DMS53 (cell line): ENCODE measurements around the gene CREG1.
A peak's percentile ranks its signal among the peaks of the same experiment; 100 is the strongest.

Experiments
- DNase-seq: peaks from one replicate; lab custom pipeline; 2025; lab: John Stamatoyannopoulos, UW

Gene CREG1

DNA sequence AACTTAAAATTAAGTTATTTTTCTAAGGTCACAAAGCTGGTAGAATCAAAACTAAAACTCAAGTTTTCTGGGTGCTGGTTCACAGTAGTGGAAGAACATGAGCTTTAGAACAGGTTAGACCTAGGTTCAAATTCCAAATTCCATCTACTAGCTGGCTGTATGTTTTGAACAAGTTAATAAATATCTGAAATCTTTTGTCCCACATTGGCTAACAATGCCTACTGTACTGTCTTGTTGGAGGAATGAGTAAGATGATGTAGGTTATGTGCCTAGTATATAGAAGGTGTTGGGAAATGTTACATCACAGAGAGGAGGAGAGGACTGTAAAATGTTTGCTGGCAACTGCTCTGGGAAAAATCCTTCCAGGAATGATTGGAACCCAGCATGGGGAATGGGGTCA is 21.2 kb downstream of the CREG1 start:
- DNase-seq = no peak

DNA sequence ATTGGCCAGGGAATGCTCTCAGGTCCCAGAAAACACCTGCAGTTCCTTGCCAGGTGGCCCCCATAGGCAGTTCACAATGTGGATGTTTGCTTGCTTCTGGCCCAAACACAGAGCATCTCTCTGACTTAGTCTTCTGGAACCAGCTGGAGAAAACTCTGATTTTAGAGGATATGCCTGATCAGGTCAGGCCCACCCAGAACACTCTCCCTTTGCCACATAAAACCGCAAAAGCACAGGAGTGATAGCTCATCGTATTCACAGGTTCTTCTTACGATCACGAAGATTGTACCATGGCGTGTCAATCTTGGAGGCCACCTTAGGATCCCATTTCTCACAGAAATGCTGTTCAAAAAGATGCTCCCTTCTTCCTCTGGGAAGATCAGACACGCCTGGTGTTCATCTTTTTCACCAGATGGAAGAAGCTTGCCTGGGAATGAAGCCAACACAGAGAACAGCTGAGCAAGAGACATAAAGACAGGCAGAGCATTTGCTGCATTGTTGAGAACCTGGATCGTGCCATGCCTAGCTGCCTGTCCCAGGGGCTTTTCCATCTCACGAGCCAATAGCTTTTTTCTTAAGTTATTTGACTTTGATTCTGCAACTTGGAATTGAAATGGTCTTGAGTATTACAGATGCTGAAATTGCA is 23.6 kb downstream of the CREG1 start:
- no peak for DNase-seq

DNA sequence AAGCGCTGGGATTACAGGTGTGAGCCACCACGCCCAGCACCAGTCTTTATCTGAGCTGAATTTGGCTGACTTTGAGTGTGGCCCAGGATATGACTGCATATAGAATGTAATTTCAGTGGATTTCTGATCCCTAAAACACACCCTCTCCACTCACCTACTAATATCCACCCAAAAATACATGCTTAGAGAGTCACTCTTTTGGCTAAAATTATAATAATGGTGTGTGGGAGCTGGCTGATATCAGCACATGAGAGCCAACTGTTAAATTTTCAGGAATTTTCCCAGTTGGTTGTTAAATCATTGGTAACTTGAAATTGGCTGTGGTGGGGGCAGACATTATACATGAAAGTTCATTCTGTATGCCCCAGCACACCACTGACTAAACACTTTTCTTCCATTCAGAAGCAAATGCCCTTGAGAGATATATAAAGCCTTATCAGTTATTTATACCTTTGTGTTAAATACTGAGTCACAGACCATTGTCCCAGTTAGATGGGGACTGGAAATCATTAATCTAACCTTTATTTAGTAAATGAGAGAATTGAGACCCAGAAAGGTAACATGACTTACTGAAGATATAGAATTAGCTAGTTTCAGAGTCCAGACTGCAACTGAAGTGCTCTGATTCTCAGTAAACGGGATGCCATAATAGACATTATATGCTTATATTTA is 25.4 kb downstream of the CREG1 start:
- no peak for DNase-seq

DNA sequence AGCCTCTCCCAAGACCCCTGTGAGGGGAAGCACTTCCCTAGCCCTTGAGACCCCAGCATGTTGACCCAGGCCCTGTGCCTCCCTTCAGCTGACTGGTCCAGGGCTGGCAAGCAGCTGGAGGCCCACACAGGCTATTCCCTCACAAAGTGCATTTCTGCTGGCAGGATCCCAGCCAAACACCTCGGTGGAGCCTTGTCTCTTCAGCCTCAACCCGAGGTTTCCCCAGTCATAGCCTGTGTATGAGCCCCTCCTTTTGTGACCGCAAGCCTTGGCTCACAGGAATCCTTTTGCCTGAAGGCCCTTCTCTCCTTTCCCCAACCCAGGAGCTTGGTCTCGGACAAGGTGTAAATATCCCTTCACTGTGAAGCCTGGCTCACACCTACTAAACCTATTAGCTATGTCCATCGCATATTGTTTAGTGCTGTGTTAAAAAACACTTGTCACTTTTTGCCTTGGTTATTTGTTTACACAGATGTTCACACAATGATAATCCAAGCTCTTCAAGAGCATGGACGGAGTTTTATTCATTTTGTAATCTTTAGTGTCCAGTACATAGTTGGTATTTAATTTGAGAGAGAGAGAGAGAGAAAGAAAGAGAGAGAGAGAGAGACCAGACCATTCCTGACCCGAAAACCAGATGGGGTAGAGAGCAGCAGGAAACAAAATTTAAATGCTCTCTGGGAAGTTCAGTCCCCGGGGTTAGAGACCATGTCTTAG is 26.7 kb downstream of the CREG1 start:
- peak; percentile 61 for DNase-seq

DNA sequence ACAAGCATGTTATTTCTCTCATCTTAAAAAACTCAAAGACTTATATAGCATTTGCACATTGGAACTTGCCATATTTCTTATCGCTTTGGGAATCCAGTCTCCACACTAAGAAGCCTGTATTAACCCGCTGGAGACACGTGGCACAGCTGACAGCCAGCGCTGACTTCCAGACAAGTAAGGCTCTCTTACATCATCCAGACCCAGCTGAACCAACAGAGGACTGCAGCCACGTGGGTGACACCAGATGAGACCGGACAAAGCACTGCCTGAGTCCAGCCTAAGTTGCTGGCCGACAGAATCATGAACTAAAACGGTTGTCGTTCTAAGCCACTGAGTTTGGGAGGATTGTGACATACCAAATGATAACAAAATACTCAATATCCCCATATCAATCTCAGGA is 28.9 kb downstream of the CREG1 start:
- peak; percentile 40 for DNase-seq

DNA sequence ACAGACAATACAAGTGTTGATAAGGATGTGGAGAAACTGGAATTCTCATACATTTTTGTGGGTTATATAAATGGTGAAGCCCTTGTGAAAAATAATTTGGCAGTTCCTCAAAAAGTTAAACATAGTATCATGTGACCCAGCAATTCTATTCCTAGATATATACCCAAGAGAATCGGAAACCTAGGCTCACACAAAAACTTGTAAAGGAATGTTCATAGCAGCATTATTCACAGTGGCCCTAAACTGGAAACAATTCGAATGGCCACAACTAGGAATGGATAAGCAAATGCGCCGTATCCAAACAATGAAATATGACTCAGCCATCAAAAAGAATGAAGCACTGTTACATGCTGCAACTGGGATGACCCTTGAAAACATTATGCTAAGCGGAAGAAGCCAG is 31.3 kb downstream of the CREG1 start:
- no peak for DNase-seq

DNA sequence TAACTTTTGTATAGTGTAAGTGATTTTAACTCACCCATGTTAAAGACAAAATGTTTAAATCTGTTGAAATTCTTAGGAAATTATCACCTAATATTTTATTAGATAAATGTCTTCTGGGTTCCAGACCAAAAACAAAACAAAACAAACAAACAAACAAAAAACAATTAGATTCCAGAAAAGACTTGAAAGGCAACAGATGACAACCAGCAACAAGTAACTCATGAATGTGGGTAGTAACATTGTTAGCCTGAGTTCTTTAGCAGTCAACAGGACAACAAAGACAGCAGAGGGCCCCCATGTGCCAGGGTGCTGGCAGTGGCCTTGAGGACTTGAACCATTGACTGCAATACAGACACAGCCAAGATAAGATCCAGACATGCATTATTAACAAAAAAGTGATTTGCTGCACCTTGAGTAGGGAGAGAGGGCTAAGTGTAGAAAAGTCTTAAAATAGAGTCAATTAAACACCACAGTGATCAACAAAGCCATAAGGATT is 32.8 kb downstream of the CREG1 start:
- DNase-seq = no peak

DNA sequence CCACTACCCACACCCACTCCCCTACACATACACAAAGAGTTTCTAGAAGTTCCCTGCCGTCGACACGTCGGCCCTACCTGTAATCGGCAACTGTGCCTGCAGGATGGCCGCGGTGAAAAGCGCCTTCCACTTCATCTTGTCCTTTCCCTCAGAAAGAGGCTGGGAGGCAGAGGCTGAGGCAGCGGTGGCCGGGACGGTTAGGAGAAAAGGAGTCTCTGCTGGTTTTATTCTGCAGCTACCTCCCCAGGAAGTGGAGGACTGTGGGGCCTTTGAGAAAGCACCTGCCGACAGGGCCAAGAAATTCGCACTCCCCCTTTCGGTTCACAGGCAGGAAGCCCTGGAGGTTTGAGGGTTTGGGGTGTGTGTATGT is 35.2 kb downstream of the CREG1 start, which contains the start of gene CD247:
Gene CD247, minus strand, starts transcription at position 199 of the 370 bp plus-strand sequence. Its CDS starts 64 bp downstream, at position 135.
- no peak for DNase-seq

DNA sequence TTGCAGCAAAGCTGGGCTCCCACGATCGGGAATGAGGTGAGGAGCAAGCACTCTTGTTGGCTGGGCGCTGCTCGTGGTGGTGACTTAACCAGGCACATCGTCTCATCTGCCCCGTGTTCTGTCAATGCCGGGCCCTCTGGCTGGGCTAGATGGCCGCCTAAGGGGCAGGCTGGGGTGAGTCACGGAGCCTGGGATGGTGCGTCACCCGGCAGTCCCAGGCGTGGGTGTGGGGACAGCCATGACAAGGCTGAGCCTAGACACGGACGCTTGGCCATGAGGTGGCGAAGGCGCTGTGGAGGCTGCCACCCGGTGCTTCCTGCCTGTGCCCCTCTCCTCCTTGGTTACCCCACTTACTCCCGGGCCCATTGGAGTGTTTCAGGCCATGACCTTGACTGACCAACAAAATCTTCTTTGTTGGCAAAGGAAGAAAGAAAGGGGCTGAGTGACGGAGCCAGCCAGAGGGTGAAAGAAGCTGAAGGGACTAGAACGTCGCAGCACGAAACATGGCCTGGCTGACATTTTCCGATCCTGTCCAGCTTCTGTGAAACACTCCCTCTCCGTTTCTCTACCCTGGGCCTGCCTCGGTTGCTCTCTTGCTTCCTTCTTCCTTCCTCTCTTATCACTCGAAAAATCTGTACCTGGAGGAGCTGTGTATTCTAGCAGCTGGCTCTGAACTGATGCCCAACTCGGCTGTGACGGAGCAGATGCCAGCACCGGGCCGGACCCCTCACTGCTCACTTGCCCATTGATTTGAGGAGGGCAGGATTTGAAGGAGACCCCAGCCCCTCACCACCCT is 35.8 kb downstream of the CREG1 start:
- no peak for DNase-seq

DNA sequence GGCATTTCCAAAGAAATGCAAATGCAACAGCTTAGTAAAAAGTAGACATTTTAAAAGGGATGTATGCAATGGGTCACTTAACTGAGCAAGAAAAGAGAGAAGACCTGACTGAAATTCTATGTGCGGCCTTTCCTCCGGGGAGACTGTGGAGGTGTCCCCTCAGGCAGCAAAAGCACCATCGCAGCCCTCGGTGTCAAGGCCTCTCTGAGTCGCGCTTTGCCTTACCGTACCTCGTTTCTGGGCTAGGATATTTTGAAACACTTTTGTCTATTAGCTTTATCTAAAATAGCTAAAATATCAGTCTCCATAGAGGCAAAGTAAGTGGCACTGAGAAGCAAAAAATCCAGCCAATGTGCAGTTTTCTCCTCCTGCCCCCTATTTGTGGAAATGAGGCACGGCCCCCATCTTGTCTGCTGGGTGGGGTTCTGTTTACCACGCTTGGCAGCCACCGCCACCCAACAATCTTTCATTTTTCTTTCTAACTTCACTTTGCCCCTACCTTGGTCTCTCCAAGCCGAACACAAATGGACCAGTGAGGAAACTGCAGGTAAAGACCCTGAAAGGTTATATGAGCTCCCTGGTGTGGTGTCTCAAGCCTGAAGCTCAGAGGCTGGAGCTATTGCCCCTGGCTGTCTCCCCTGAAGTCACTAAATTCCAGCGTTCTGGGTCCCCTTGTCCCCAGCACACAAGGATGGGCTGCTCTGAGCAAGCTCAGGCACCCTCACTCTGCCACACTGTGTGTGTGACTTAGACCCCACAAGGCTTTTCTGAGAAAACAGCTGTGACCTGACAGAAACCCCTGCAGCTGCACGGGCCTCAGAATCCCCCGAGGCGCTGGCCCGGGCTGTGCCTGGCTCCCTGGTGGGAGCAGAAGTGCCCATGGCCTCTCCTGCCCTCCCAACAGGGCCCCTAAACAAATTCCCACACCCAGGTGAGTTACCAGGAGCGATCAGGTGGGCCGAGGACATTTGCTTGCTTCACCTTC is 36.9 kb downstream of the CREG1 start:
- no peak for DNase-seq

DNA sequence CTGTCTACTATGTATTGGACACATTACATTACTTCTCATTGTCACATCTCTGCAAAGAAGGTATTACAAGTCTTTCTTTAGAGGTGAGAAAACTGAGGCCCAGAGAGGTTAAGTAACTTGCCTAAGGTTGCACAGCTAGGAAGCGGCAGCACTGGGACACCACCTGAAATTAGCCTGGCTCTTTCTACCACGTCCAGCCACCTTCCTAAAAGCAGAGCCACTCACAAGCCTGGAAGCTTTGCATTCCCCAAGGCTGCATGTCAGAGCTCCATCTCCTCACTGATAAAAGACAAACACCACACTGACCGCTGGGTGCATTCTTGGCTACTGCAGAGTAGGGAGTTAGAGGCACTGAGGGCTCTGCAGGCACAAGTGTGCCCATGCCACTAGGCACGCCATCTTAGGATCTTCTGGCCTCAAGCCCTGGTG is 37.7 kb downstream of the CREG1 start:
- DNase-seq = no peak

DNA sequence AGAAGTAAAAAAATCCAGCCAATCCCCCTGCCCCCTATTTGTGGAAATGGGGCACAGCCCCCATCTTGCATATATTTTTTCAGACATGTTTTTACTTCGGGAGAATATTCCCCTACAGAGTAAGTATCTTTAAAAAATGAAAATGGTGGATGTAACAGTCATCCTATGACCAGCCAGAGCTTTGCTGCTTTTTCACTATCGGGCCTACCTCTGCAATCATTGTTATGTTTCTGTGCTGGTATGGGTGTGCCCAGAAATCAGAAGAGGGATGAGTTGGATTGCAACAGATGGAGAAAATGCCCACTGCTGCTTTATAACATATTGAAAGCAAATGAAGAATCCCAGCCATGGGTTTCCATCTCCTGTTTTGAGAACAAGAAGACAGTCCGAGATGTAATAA is 38.1 kb downstream of the CREG1 start:
- DNase-seq = no peak

DNA sequence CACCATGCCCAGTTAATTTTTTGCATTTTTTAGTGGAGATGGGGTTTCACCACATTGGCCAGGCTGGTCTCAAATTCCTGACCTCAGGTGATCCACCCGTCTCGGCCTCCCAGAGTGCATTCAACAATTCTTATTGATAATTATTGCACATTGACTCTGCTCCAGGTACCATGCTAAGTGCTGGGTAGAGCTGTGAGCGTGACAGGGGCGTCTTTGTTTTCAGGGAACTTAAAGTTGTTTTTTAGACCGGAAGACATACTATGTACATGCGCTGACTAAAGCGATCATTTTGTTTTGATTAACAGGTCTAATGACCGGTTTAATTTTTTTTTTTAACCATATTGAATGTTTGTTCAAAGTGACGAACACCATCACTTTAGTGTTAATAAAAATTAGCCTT is 39.3 kb downstream of the CREG1 start:
- DNase-seq = no peak

DNA sequence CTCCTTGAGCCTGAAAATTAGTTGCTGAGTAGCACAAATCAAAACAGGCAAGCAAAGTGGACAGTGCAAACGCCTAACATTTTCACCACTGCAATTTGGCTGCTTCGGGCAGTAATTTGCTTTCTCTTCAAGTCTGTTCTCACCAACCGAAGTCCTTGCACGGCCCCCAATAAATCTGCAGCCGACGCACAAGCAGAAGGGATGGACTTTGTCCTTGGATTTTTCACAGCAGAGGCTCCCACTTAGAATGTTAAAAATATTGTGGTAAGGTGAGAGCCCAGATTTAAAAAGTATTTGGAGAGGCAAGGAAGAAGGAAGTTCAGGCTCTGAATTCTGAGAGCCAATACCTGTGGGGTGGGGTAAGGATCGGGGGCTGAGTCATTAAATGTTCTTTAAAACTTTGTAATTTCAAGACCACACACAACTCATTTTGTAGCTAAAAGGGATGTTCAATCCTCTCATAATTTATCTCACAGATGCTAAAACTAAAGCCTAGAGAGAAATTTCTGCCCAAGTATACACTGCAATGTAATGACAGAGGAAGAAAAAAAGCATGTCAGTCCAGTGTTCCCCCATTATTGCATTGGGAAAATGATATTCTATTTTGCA is 41.4 kb downstream of the CREG1 start:
- no peak for DNase-seq

DNA sequence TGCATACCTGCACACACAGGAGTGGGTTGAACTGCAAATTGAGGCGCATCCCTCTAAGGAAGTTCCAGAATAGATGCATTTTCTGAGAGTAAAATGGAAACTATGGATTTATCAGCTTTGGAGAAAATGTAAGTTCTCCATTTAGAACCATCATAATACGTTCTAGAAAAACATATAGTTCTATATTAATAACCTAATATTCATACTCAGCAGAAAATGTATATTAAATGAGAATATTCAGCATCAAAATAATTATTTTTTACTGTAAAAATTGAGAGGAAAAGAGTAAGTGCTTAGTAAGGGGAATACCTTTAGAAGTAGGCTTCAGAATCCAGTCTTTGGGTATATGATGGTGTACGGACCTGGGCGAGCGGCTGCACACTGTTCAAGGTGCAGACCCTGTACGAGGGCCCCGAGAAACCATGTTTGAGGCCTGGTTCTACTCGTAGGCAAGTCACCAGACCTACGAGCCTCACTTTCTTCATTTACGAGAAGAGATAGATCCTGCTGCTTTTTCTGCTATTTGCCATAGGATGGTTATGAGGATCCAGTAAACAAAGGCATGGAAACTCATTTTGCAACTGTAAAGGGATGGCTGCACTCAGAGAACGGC is 42.1 kb downstream of the CREG1 start:
- no peak for DNase-seq

DNA sequence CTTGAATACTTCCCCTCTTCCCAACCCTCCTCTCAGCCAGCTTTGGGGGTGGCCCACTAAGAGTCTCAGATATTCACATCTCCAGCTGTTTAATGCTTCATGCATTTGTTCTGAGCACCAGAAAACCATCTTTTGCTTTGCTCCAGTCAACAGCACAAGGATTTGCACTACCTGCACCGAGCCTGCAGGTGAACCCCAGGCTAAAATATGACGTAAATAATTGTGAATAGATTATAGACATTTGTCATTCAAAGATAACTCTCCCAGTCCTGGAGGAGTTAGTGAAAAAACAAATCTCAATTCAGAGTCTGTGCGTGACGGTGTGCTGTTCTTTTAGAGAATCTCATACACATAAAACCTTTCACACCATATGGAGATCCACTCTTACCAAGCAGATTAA is 42.7 kb downstream of the CREG1 start:
- no peak for DNase-seq

DNA sequence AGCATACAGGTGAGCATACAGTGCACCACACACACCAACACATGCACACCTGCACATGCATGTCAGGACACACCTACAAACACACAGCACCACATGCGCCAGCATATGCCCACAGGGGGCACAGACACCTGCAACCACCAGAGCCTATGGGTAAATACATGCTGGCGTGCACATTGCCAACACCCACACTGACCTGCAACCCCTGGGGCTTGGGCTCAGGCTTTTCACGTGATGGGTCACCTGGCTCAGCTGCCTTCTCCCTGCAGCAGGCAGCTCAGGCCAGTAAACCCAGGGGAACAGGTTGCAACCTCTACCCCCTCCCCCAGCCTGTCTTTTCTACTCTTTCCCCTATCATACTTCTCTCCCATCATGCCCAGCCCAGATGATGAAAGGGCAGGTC is 43.3 kb downstream of the CREG1 start:
- DNase-seq = no peak

DNA sequence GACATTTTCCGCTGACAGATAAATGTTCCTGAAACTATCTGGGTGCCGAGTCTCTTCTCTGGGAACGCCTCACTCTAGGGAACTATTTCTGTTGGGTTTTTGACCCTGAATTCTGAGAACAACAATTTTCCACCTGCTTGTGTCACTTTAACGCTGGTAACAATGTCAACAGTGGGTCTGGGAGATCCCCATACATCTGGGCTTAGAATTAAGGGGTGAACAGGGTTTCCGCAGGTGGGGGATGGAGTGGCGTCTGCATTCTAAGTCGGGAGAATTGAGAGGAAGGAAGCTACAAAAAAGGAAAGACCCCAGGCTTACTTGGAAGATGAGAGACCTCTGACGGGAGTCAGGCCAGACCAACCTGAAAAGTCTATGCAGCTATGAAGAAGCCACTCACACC is 44.0 kb downstream of the CREG1 start:
- no peak for DNase-seq

DNA sequence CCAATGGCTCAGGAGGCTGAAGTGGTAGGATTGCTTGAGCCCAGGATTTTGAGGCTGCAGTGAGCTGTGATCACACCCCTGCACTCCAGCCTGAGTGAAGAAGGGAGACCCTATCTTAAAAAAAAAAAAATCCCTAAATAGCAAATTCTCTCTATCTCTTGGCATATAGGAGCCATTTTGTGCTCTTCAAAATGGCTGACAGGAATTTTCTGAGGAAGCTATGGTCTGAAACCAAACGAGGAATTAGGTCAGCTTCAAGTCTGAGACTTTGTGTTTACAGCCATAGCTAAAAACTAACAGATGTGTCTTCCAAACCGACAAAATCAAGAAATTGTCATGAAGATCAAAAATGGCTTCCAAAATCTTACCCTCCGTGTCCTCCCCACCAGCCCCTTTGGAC is 45.8 kb downstream of the CREG1 start:
- DNase-seq = no peak

DNA sequence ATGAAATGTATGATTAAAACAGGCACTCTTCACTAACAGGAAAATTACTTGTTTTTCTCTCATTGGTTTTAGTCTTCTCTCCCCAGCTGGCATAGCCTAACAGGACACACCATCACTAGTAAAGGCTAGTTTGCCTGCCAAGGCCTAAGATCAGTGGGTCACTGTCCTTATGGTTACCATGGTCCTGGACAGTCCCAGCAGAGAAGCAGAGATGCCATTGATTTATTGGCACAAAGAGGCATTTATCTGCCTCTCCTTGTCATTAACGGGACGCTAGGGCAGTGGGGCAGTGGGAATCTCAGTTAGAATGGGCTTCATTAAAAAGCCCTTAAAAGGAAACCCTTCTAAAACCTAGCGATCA is 49.1 kb downstream of the CREG1 start:
- no peak for DNase-seq
